NCI-H82 treated with DMSO at 0.1 percent for 48 hours (cell line): ENCODE results near the gene PRSS38.

ENCODE experiments used
- DNase-seq: peaks from one replicate; lab custom pipeline; 2025; ENCODE audit not compliant: unreplicated experiment; lab: John Stamatoyannopoulos, UW

PRSS38 gene

DNA sequence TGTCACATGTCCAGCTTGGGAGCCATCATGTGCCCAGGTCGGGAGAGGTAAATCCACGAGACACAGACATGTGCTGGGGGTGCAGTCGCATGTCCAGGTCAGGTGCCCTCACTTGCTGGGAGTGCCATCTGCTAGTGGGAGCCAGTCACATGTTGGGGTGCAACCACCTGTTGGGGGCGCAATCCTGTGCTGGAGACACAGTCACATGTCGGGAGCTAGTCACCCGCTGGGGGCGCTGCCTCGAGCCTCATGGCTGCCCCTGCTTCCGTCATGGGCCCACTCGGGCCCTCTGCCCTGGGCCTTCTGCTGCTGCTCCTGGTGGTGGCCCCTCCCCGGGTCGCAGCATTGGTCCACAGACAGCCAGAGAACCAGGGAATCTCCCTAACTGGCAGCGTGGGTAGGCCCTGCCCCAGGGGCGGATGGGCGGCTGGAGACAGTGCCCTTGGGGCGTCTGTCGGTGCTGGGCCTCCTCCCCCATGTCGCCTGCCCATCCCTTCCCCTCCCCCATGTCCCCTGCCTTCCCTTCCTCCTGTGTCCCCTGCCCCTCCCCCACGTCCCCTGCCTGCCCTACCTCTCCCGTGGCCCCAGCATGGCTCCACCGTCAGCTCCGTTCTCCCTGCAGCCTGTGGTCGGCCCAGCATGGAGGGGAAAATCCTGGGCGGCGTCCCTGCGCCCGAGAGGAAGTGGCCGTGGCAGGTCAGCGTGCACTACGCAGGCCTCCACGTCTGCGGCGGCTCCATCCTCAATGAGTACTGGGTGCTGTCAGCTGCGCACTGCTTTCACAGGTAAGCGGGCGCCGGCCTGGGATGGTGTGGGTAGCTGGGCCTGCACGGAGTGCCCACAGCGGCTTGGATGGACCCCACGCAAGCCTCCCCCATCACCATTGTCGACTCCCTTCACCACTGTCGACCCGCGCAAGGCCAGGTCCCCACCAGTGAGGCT is at the start of gene PRSS38:
PRSS38 (plus strand) TSS at position 208 of the 942 bp plus-strand sequence; CDS start at position 250, 42 bp downstream.
- DNase-seq, result no peak

DNA sequence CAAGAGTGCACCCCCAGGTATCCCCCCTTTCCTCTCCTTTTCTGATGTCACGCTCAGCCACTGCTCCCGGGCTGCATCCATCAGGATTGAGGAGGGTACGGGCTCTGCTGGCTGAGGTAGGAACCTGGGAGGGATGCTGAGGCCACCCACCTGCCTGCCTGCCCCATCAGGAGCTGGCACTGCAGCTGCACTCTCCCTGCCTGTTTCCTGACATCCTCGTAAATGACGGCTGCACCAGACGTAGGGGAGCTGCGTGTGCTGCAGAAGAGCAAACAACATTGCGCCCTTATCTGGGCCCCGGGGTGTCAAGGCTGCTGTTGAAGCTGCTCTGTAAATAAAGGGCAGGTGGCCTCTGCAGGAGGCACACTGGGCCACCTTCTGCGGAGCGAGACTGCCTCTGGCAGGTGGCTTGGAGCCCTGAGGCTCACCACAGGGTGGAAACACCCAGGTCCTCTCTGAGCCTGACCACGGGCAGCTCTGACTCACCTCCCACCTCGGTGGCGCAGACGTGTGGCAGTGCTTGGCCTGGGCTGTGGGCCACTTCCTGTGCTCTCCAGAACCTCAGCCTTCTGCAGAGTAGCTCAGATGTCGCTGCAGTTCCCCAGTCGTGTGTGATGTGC is 49.4 kb upstream of the PRSS38 start:
- no peak for DNase-seq

DNA sequence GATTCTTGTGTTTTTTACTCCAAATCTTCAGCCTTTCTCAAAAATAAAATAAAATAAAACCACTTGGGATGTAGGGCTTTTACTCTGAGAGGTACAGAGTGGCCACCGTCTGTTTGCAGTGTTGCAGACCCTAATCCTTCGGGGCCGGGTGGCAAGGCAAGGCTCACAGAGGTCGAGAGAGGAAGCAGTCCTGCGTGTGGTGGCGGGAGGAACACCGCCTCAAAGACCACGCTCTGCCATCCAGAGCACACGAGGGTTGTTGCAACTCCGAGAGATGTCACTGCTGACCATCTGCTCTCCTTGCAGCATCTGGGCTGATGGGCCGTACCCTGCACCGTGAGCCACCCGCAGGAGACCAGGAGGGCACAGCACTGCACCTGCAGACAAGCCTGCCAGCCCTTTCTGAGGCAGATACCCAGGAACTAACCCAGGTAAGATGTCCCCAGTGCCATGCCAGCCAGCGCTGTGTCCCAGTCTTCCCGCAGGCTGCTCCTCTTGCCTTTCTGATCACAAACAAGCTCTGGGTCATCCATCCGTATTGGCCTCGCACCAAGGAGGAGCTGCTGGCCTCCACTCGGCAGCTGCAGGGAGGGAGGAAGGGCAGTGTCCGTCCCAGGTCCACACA is 48.7 kb upstream of the PRSS38 start:
- no peak for DNase-seq

DNA sequence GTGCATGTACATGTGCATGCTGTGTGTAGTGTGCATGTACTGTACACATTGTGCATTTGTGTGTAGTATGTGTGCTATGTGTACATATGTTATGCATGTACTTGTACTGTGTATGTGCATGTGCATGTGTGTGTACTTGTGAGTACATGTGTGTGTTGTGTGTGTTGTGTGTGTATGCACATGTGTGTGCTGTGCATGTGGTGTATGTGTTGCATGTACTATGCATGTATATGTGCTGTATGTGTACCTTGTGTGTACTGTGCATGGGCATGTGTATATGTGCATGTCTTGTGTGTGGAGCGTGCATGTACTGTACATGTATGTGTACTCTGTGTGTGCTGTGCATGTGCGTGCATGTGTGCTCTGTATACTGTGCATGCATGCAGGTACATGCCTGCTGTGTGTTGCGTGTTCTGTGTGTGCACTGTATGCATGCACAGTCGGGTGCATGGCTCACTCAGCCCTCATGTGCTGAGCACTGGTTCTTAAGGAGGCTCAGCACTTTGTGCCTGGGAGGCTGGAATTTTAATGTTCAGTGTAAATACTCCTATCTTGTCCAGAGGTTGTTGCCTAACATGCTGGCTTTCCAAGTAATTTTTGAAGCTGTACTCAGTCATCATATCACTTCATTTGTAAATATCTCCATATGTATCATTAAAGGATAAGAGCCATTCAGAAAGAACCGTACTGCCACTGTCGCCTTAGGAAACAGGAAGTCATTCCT is 47.9 kb upstream of the PRSS38 start:
- DNase-seq, result no peak

DNA sequence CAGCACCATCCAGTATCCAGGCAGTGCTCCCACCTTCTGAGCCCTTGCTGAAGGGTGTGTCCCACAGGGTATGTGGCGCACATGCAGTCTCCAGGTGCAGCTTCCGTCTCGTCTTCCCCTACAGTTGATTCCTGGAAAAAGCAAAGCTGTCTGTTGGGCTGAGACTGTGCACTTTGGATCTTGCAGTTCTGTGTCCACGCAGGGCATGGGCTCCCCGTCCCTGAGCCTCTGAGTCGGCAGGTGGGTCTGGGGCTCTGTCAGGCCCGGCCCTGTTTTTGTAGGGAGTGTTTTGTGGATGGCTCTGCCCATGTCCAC is 47.4 kb upstream of the PRSS38 start:
- no peak for DNase-seq

DNA sequence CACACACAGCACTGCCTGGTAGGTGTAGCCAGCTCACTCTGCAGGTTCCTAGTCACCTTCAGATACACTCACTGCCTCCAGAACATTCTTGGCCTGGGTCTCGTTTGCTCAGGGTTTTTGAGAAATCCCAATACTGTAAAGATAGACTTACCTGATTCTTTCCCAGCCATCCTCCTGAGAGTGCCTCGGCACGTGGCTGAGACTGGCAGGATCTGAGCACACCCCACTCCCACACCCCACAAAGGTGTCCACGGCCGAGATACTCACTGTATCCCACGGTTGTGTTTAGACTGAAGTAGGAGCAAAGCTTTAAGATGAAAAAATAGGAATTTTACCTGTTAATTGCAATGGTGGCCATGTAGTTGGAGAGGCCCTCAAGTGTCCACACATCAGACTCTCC is 46.8 kb upstream of the PRSS38 start:
- DNase-seq, result no peak

DNA sequence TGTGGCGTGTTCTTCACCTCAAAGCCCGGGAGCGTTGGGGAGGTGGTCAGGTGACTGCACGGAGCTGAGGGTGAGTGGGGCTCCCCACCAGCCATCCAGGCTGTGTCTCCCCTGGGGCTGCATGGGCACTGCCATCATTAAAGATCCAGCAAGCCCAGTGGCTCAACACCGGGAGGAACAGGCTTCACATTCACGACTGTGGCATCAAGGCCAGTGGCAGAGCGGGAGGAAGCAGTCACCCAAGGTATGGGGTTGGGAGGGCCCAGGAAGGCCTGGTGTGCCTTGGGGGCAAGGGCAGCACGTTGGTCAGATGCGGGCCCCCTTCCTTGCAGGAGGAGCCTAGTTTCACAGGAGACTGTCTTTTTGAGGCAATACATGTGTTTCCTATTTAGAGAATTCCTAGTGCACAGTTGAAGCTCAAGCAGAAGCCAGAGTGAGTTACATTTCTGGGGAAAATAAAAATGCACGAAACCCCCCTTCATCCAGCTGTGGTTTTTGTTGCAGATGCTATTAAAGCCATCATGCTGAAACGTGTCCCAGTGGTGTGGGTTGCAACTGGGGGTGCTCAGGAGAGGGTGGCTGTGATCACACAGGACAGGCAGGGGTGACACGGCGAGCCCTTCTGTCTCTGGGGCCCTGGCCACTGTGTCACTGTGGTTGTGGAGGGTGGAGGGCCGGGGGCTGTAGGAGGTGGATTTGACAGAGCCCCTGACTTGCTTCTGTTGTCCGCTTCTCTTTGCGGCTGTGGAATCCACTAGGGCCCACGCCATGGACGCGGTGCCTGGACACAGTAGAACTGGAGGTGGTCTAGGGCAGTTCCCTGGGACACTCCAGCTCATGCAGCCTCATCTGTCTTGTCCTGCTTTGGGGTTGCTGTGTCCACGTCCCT is 46.2 kb upstream of the PRSS38 start:
- no peak for DNase-seq

DNA sequence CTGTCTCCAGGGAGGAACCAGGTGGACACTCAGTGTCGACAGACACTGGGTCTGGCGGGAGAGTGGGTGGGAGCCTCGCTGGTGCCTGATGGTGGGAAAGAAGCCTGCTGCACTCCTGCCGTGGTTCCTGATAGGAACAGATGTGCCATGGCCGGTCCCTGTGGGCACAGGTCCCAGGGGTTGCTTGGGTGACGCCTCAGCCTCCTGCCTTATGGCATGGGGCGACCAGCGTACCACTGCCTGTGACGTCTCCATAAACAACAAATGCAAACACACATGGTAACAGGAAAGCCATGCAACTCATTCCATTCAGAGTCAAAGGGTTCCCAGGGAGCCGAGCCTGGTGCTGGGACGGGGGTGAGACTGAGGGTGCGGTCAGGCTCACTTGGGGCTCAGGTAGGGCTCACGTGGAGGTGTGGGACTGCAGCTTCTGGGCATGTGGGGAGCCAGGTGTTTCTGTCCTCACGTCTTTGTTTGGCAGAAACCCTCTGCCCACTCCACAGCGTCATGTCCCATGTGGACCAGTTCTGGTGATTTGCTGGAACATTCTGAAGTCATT is 45.5 kb upstream of the PRSS38 start:
- DNase-seq, result no peak

DNA sequence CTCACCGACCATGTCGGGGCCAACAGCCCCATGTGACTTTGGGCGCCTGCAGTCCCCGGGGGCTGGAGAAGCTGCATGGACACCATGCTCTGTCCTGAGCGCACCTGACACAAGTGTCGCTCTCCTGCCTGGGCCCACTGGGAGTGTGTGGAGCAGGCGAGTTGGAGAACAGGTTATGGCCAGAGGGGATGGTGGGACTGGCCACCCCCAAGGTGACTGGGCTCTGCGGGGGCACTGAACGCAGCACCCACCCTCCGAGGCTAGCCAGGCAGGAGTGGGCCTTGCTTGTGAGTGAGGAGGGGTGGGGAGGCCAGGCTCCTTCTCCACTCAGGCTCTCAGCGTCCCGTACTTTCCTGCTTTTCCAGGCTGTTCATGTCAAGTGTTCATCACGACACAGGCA is 44.7 kb upstream of the PRSS38 start:
- no peak for DNase-seq

DNA sequence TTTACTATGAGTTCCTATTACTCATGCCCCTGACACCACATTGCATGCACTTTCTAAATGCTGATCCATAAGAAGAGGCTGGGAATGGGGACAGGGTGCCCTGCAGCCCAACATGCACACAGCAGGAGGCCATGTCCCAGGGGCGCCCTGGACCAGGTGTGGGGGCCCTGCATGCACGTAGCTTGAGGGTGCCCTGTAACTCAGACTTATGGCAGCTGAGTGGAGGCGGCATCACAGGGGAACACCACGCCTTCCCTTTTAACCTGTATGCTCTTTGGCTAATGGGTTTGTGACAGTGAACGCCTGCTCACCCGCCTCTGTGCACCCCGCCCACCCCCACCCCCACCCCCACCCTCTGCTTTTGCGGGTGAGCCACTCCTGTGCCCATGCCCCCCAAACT is 44.1 kb upstream of the PRSS38 start:
- DNase-seq, result no peak

DNA sequence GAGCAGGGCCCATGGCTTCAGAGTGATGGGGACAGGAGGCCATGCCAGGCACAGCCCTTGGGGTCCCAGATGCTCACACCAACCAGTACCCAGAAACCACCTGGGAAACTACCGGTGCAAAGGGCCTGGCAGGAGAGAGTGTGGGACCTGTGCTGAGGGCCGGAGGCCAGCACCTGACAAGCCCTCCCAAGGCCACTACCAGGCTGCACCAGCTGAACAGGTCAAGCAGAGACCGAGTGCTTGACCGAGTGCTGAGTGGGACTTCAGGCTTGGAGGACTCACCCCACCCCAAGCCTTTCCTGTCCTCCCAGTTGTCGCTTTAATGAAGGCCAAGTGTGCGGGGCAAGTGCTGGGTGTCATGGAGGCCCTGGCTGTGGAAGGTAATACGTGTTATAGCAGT is 43.7 kb upstream of the PRSS38 start:
- DNase-seq, result no peak

DNA sequence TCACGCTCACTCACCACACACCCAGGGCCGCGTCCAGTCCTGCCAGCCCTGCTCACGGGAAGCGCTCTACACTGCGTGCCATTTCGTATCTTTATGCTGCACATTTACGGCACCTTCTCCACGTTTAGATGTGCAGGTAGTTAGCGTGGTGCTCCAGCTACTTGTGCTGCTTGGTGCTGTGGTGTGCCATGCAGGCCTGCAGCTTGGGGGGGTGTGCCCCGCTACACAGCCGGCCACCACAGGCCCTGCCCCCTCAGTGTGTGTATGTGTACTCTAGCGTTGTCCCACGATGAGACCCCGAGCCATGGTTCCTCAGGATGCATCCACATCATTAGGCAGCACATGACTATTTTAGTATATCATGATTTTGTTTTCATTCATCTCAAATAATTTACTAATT is 41.9 kb upstream of the PRSS38 start:
- no peak for DNase-seq

DNA sequence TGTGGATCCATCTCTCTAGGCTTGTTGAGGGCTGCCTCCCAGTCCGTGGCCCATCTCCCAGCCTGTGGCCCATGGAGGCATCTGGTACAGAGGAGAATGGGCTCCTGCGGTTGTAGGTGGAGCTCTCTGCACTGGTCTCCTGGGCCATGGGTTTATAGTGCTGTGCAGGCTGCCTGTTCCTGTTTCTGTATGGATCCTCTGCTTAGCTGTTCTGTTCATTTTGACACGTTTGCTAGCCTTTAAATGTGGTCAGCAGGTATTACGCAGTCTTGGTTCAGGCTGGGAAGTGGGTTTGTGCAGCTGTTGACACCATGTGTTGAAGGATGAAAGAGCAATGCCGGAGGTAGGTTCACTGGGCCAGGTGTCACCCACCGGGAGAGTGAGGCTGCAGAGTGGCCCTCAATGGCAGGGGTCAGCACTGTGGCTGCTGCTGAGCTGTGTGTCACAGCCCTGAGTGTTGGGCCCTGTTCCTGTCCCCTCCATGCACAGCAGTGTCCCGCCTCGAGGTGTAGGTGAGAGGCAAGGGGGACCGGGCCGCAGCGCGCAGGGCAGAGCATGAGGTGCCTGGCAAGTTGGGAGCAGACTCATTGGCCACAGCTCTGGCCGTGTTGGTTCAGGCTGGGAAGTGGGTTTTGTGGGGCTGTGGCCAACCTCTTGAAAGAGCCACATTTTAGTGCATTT is 41.3 kb upstream of the PRSS38 start:
- DNase-seq, result no peak

DNA sequence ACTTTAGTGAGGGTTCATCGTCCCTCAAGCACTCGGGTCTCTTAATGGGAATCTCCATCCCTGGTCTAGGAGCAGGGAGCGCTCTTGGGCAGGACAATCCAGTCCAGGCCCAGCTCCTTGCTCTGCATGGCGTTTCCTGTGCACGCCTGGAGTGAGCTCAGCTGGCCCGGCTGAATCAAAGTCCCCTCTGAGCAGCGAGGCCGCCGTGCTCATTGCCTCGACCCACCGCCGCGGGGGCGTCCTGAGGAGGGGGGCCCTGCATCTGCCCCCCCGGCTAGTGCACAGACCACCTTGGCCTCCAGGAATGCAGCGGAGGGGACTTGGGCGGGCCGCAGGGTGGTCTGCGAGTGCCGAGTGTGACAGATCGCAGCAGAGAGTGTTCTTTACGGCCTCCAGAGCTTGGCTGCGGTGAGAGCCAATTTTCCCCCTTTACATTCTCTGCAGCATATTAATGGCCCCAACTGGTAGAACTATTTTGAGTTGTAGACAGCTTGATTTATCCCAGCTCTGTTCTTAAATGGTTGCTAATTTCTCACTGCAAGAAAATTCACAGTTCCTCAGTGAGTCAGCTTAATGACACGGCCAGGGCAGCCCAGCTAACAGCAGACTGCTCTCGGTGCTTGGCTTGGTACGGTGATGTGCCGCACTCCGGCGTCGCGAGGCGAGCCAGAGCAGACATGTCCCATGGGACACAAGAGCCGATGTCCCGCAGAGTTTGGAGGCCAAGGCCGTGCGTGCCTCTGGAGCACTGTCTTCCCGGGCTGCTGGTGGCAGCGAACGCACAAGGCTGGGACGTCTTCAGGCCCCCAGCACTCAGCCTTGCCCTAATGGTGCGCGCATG is 40.4 kb upstream of the PRSS38 start:
- DNase-seq, result no peak

DNA sequence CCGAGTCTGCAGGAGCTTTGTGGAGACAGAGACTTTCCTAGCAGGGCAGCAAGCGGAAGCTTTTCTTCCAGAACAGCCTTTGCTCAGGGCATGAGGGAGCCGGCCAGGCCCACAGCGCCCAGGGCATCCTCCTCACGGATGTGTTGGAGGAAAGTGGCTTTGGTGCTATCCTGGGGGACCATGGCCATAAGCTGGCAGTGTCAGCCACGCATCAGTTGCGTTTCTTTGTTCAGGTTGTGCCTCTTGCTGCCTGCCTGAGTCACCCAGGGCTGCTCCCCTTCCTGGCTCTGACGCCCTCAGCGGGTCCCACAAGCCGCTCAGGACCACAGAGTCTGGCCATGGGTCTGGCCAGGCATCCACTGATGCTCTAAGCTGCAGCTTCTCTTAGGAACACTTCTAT is 39.6 kb upstream of the PRSS38 start:
- DNase-seq, result no peak

DNA sequence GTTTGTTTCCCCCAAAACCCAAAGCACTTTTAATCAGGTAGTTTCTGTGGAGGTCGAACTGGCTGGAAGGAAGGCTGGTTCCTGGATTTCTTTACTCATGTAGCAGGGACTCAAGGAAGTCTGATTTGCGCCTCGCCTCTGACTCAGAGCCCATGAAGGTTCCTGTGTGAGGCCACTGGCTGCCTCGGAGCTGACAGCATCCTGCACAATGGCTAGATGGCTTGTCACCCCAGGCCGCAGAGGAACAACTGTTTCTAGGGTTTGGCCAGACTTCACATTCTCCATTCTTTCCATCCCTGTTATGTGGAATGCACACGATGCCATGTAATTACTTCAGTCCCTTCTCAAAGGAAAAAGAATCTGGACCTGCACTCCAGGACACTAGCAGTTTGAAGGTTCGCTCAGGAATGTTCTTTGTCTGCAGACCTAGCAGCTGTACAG is 39.1 kb upstream of the PRSS38 start:
- no peak for DNase-seq

DNA sequence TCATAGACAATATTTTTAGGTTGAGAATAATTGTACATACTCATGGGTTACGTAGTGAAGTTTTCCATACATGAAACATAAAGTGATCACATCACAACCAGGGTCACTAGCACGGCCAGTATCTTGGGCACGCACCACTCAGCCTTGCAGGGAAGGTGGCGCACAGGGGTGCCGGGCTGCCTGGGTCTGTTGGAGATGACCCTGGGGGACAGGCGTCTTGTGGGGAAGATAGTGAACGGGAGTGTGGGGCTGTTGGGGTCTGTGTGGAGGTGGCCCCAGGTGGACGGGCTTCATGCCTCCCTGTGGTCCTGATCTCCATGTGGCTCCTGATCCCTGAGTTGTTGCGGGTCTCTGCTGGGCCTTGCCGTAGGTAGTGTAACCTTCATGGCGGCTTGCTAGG is 38.3 kb upstream of the PRSS38 start:
- no peak for DNase-seq

DNA sequence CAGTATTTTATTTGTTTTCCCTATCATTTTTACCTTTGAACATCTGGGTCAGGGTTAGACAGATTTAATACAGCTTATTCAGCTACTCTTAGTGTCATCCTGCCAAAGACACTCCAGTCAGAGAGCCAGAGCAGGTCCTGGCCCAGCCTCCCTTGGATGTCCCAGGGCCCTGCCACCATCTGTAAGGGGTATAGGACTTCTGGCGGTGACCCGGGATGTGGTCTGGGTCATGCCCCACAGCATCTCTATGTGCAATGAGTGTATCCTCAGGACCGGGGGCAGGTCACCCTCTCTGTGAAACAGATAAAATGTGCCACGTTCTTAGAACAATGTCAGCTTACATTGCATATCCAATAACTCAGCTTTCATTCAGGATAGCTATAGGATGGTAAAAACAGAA is 37.8 kb upstream of the PRSS38 start:
- no peak for DNase-seq
